ENCODE results near the gene RGS14.
"Not testable (repeated sequence)": the region's sequence is repeated elsewhere in the genome, so short reads cannot be mapped to it uniquely, and the experiment has no call there.

Gene RGS14

GRCh38 chr5:177404641-177405179 lies 47.0 kb downstream of the RGS14 start:
- DNase-seq, result no peak

- no peak for DNase-seq
These were observed 47.6 kb downstream of the RGS14 start for GRCh38 chr5:177405312-177405711.

- no peak for DNase-seq
These were observed 48.1 kb downstream of the RGS14 start for GRCh38 chr5:177405805-177406204.

GRCh38 chr5:177409043-177409801 lies 51.5 kb downstream of the RGS14 start, which contains the start of gene F12:
F12 (minus strand) TSS chr5:177409564; CDS start chr5:177409527, 37 bp downstream.
- DNase-seq, result no peak

- DNase-seq, result no peak
These were observed 52.9 kb downstream of the RGS14 start for GRCh38 chr5:177410575-177410974.

GRCh38 chr5:177412603-177413233 lies 55.0 kb downstream of the RGS14 start:
- DNase-seq, result no peak

GRCh38 chr5:177414481-177414880 lies 56.8 kb downstream of the RGS14 start:
- no peak for DNase-seq

GRCh38 chr5:177417081-177417480 lies 59.4 kb downstream of the RGS14 start:
- not testable (repeated sequence) for DNase-seq

- no peak for DNase-seq
These were observed 61.3 kb downstream of the RGS14 start for GRCh38 chr5:177419046-177419445.

GRCh38 chr5:177420472-177420871 lies 62.7 kb downstream of the RGS14 start:
- not testable (repeated sequence) for DNase-seq

- no peak for DNase-seq
These were observed 63.5 kb downstream of the RGS14 start for GRCh38 chr5:177421062-177421798.
